ENCODE data around the gene LLGL2. TPM values are rescaled to one million over a fixed set of nuclear protein-coding genes. Genes with fewer than 3 reads are reported as not detected.

Gene LLGL2
- total and polyA plus RNA-seq, 8 donors, result 72.3 to 565 (median 174) TPM

DNA sequence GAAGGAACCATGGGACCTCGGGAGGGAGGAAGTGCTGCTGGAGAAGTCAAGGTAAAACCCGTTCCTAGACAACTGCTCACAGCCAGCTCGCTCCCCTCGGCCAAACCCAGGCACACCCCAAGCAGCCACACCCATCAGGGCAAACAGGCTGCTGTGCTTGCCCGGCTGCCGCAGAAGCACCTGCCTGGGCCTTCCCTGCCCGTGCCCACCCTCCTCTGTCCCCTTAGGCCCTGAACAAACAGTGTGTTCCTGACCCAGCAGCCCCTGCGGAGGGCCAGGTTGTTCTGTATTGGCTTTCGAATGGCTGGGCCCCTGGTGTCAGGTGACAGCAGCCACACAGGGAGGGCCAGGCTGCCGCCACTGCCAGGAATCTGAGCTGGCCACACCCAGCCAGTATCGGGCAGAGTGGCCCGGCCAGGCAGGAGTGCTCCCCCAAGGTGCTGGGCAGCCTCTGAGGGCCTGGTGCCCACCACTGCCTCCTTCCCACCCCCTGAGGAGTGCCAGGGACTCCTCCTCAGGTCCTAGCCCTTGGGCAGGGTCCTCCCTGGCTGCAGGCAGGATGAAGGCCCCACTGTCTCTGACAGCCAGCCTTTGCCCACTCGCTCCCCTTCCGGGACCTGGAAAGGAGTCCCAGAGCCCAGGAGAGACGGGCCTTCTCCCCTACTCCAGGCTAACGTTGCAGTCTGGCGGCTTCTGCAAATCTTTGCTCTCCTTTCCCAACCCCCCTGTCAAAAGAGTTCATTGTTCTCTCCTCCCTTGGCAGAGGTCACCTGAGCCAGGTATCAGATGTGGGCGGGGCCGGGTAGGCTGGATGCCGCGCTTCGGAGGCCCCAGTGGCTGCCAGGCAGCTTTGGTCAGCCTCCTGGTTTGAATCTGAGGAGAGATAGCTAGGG is 24.0 kb downstream of the LLGL2 start:
- Histone ChIP-seq H3K36me3 (peaks cover 0 to under 1% (median 0%) of the 10 kb centered on the region in 4 donors), H3K9me3 (no peaks in the 10 kb centered on the region), H3K27me3 (no peaks in the 10 kb centered on the region), H3K4me3 (peak overlapping the region in 1 of 4 donors; percentile 11), H3K27ac (peak overlapping the region; percentile 90 to 98 (median 94)), H3K4me1 (peaks cover 25 to 71% (median 46%) of the 10 kb centered on the region in 4 donors)
- DNase-seq, result peak; percentile 94 to 97
- intact Hi-C loops (cut with DNase I; ENCODE audit: low total_unique reads), result no loop called here
- TF ChIP-seq POLR2AphosphoS5 (IDR thresholded peaks at IDR 0.05) (peak in 2 of 3 donors; percentile 72 to 83), POLR2A (IDR thresholded peaks at IDR 0.05) (peak in 2 of 4 donors; percentile 74 to 87)
- TF ChIP-seq, protein P1, sequence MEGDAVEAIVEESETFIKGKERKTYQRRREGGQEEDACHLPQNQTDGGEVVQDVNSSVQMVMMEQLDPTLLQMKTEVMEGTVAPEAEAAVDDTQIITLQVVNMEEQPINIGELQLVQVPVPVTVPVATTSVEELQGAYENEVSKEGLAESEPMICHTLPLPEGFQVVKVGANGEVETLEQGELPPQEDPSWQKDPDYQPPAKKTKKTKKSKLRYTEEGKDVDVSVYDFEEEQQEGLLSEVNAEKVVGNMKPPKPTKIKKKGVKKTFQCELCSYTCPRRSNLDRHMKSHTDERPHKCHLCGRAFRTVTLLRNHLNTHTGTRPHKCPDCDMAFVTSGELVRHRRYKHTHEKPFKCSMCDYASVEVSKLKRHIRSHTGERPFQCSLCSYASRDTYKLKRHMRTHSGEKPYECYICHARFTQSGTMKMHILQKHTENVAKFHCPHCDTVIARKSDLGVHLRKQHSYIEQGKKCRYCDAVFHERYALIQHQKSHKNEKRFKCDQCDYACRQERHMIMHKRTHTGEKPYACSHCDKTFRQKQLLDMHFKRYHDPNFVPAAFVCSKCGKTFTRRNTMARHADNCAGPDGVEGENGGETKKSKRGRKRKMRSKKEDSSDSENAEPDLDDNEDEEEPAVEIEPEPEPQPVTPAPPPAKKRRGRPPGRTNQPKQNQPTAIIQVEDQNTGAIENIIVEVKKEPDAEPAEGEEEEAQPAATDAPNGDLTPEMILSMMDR (IDR thresholded peaks at IDR 0.05), result no peak
- 29 to 53% (median 34%) methylated on average over 16 to 22 of the region's 22 CpGs for WGBS, 5 donors

GRCh38 chr17:75550139-75550465 is 24.6 kb downstream of the LLGL2 start:
- Histone ChIP-seq H3K36me3 (no peaks in the 10 kb centered on the region), H3K27ac (peak overlapping the region; percentile 90 to 98 (median 94)), H3K4me1 (peaks cover 25 to 66% (median 46%) of the 10 kb centered on the region in 4 donors), H3K27me3 (no peaks in the 10 kb centered on the region), H3K4me3 (no peak overlapping the region), H3K9me3 (no peaks in the 10 kb centered on the region)
- intact Hi-C loops (cut with DNase I; ENCODE audit: low total_unique reads), result no loop called here
- TF ChIP-seq POLR2AphosphoS5 (IDR thresholded peaks at IDR 0.05) (no peak), EP300 (IDR thresholded peaks at IDR 0.05) (no peak), POLR2A (IDR thresholded peaks at IDR 0.05) (no peak)
- TF ChIP-seq, protein P1 (IDR thresholded peaks at IDR 0.05), result no peak
- 21 to 55% (median 43%) methylated on average over 4 of the region's 4 CpGs for WGBS, 5 donors
- DNase-seq, result no peak

- no peak for DNase-seq
- Histone ChIP-seq H3K27ac (peak overlapping the region; percentile 90 to 98 (median 94)), H3K4me1 (peaks cover 31 to 66% (median 54%) of the 10 kb centered on the region in 4 donors), H3K4me3 (no peak overlapping the region), H3K36me3 (no peaks in the 10 kb centered on the region), H3K9me3 (no peaks in the 10 kb centered on the region), H3K27me3 (no peaks in the 10 kb centered on the region)
- intact Hi-C loops (cut with DNase I; ENCODE audit: low total_unique reads), result no loop called here
- TF ChIP-seq POLR2A (IDR thresholded peaks at IDR 0.05) (no peak), POLR2AphosphoS5 (IDR thresholded peaks at IDR 0.05) (no peak), EP300 (IDR thresholded peaks at IDR 0.05) (no peak)
- TF ChIP-seq, protein P1 (IDR thresholded peaks at IDR 0.05), result no peak
- 70 to 78% (median 75%) methylated on average over 7 of the region's 7 CpGs for WGBS, 5 donors
Observed at GRCh38 chr17:75551266-75551665, 25.8 kb downstream of the LLGL2 start.

DNA sequence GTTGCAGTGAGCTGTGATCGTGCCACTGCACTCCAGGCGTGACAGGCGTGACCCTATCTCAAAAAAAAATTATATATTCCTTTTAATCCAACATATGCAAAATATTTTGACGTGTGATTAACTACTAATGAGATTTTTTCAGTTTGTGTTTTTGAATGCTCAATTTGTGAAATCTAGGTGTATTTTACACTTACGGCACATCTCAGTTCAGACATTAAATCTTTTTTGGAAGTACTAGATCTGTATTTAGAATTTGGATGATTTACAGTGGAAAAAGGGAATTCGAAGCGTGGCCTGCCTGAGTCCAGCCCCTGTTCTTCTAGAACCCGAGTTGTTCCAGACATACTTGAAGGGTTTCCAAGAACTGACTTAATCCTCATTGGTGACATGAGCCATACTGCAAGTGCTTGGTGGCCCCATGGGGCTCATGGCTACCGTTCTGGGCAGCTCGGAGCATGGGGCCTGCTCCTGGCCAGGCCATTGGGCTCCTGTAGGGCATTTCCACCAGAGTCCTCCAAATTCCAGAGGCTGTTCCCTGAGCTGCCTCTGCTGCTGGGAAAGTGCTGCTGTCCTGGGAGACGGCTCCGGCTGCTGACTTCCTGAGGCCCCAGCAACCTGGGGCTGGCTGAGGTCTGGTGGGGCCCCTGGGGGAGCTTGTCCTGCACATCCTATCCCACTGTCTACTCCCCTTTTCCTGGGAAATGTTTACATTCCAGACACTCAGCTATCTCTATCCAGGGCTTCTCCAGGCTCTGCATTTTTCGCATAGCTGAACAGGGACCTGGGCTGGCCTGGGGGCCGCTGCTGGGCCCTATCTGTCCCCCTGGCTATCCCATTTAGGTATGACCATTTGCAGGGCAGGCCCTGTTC is 27.2 kb downstream of the LLGL2 start:
- TF ChIP-seq POLR2AphosphoS5 (IDR thresholded peaks at IDR 0.05), result no peak
- no peak for TF ChIP-seq EP300 (IDR thresholded peaks at IDR 0.05)
- TF ChIP-seq POLR2A (IDR thresholded peaks at IDR 0.05), result no peak
- TF ChIP-seq, protein P1 (IDR thresholded peaks at IDR 0.05), result no peak
- Histone ChIP-seq H3K4me3 (no peak overlapping the region), H3K4me1 (peaks cover 35 to 68% (median 57%) of the 10 kb centered on the region in 4 donors), H3K27ac (peak overlapping the region in 4 of 5 donors; percentile 17 to 62 (median 48)), H3K27me3 (no peaks in the 10 kb centered on the region), H3K9me3 (no peaks in the 10 kb centered on the region), H3K36me3 (peaks cover 0 to under 1% (median 0%) of the 10 kb centered on the region in 4 donors)
- intact Hi-C loops (cut with DNase I; ENCODE audit: low total_unique reads), result no loop called here
- DNase-seq, result peak in 1 of 2 donors; percentile 63
- WGBS, 5 donors, result 73 to 82% (median 78%) methylated on average over 12 to 14 of the region's 14 CpGs

Data from stomach (tissue), 9 donors.